H1 (cell line): ENCODE results near the gene AP3B2. TPM values are rescaled to one million over a fixed set of nuclear protein-coding genes. Genes with fewer than 3 reads are reported as not detected.

Experiments
- CTCF ChIA-PET: fragments of 300-600 bp; sonication (Branson Sonifier 250); formaldehyde crosslinking; loops from one replicate; lab custom pipeline; 2021; ENCODE audit not compliant: partially characterized antibody; lab: Charles Lee
- POLR2A ChIA-PET: fragments of 300-600 bp; sonication (Branson Sonifier 250); formaldehyde crosslinking; loops from one replicate; lab custom pipeline; 2021; ENCODE audit warnings: inconsistent platforms; ENCODE audit not compliant: partially characterized antibody; lab: Charles Lee
- DNase-seq, 2 experiments: peaks; one replicate each; pipeline versions ENCODE4 v3.0.0 to v3.0.0-alpha.2; 2010 to 2022; ENCODE audit warnings: low spot score in 2 of 2, low read depth in 1 of 2, mixed read lengths in 1 of 2
- FAIRE-seq: peaks from 2 replicates; lab custom pipeline; 2011; peaks lifted over from hg19 to GRCh38; lab: Jason Lieb, UNC
- H2AFZ ChIP-seq: 2 replicates; pipeline ENCODE4 v1.8.1; 2012; ENCODE audit warnings: low read length, inconsistent platforms
- H2AK5ac ChIP-seq: 2 replicates; pipeline ENCODE4 v1.6.1; 2013; ENCODE audit warnings: low read depth, low read length
- H2BK120ac ChIP-seq: replicated peaks from 2 replicates; pipeline ENCODE3; 2013; ENCODE audit warnings: low read depth, low read length, inconsistent platforms
- H2BK12ac ChIP-seq: 2 replicates; pipeline ENCODE4 v1.6.1; 2013; ENCODE audit warnings: low read depth, low read length
- H2BK15ac ChIP-seq: 2 replicates; pipeline ENCODE4 v1.6.1; 2013; ENCODE audit warnings: low read length
- H2BK20ac ChIP-seq: 2 replicates; pipeline ENCODE4 v1.6.1; 2013; ENCODE audit warnings: low read length
- H2BK5ac ChIP-seq: 2 replicates; pipeline ENCODE4 v1.6.1; 2013; ENCODE audit warnings: low read depth, low read length
- H3K14ac ChIP-seq: 2 replicates; pipeline ENCODE4 v1.6.1; 2013; ENCODE audit warnings: inconsistent platforms; ENCODE audit not compliant: insufficient read length
- H3K18ac ChIP-seq: 2 replicates; pipeline ENCODE4 v1.6.1; 2013; ENCODE audit warnings: low read length; ENCODE audit errors: extremely low read depth
- H3K23ac ChIP-seq: 2 replicates; pipeline ENCODE4 v1.6.1; 2013; ENCODE audit warnings: inconsistent platforms; ENCODE audit not compliant: insufficient read length
- H3K23me2 ChIP-seq: 2 replicates; pipeline ENCODE4 v1.6.1; 2013; ENCODE audit warnings: low read depth, low read length
- H3K27ac ChIP-seq: 2 replicates; pipeline ENCODE4 v1.6.1; 2011; ENCODE audit warnings: low read depth, low read length, inconsistent platforms
- H3K27me3 ChIP-seq, 4 experiments: replicated peaks in 1 of 4; 1 replicate in 1 of 4; 2 replicates in 3 of 4; pipeline versions ENCODE4 v1.6.1 to v1.8.1; 2011 to 2013; ENCODE audit warnings: low read length in 3 of 4, mild to moderate bottlenecking in 3 of 4, inconsistent platforms in 2 of 4, mixed read lengths in 2 of 4, moderate library complexity in 1 of 4; ENCODE audit not compliant: control insufficient read depth in 3 of 4, insufficient read depth in 3 of 4; ENCODE audit errors: extremely low read depth in 1 of 4
- H3K36me3 ChIP-seq, 4 experiments: 2 replicates each; pipeline versions ENCODE4 v1.6.1 to v1.8.1; 2011 to 2013; ENCODE audit warnings: mild to moderate bottlenecking in 4 of 4, low read length in 3 of 4, moderate library complexity in 2 of 4, control low read depth in 1 of 4, inconsistent platforms in 1 of 4; ENCODE audit not compliant: insufficient read depth in 4 of 4, control insufficient read depth in 2 of 4
- H3K4ac ChIP-seq: replicated peaks from 2 replicates; pipeline ENCODE3; 2013; ENCODE audit warnings: low read length, low read depth, mixed read lengths, inconsistent platforms; ENCODE audit not compliant: insufficient read length
- H3K4me1 ChIP-seq, 4 experiments: replicated peaks in 1 of 4; 1 replicate in 1 of 4; 2 replicates in 3 of 4; pipeline versions ENCODE4 v1.6.1 to v1.8.1; 2011 to 2013; ENCODE audit warnings: low read length in 3 of 4, inconsistent platforms in 2 of 4, mixed read lengths in 1 of 4; ENCODE audit not compliant: insufficient read depth in 4 of 4, control insufficient read depth in 3 of 4
- H3K4me2 ChIP-seq, 2 experiments: 2 replicates each; pipeline versions ENCODE4 v1.6.1 to v1.8.1; 2011 to 2013; ENCODE audit warnings: low read depth in 2 of 2, low read length in 2 of 2, control low read depth in 1 of 2, inconsistent platforms in 1 of 2, mild to moderate bottlenecking in 1 of 2; ENCODE audit not compliant: insufficient read depth in 1 of 2
- H3K4me3 ChIP-seq, 4 experiments: fragments of 200-600, 300-600 bp in 1 of 4; sonication (generic), shearing (Covaris generic), sonication (Bioruptor Twin) in 1 of 4; 2 replicates each; pipeline versions ENCODE4 v1.5.1 to v1.8.1; 2011 to 2016; ENCODE audit warnings: low read length in 4 of 4, low read depth in 3 of 4, control low read depth in 2 of 4, inconsistent platforms in 2 of 4, mild to moderate bottlenecking in 2 of 4, mixed read lengths in 1 of 4, moderate library complexity in 1 of 4; ENCODE audit not compliant: insufficient read depth in 2 of 4; ENCODE audit errors: extremely low read depth in 1 of 4
- H3K56ac ChIP-seq: replicated peaks from 2 replicates; pipeline ENCODE3; 2013; ENCODE audit warnings: low read depth, mild to moderate bottlenecking, mixed read lengths, low read length, inconsistent platforms; ENCODE audit not compliant: insufficient read length
- H3K79me1 ChIP-seq: 2 replicates; pipeline ENCODE4 v1.6.1; 2013; ENCODE audit warnings: low read depth, low read length, control low read depth
- H3K79me2 ChIP-seq, 2 experiments: 2 replicates each; pipeline versions ENCODE4 v1.6.1 to v1.8.1; 2012 to 2013; ENCODE audit warnings: low read length in 2 of 2, mild to moderate bottlenecking in 2 of 2, inconsistent platforms in 1 of 2; ENCODE audit not compliant: insufficient read depth in 2 of 2, control insufficient read depth in 1 of 2
- H3K9ac ChIP-seq, 4 experiments: replicated peaks in 1 of 4; 1 replicate in 1 of 4; 2 replicates in 3 of 4; pipeline versions ENCODE4 v1.6.1 to v1.8.1; 2011 to 2013; ENCODE audit warnings: low read depth in 3 of 4, low read length in 3 of 4, control low read depth in 2 of 4, mild to moderate bottlenecking in 2 of 4, moderate library complexity in 2 of 4, inconsistent platforms in 1 of 4; ENCODE audit errors: extremely low read depth in 1 of 4
- H3K9me3 ChIP-seq, 2 experiments: 2 replicates each; pipeline versions ENCODE4 v1.6.1 to v1.8.1; 2012 to 2013; ENCODE audit warnings: mild to moderate bottlenecking in 2 of 2, moderate library complexity in 2 of 2, control low read depth in 1 of 2, inconsistent platforms in 1 of 2, low read depth in 1 of 2, low read length in 1 of 2, mixed read lengths in 1 of 2; ENCODE audit not compliant: insufficient read depth in 2 of 2
- H4K20me1 ChIP-seq, 2 experiments: replicated peaks in 1 of 2; 2 replicates each; pipeline versions ENCODE3 to v1.8.1; 2011 to 2013; ENCODE audit warnings: inconsistent platforms in 2 of 2, low read length in 2 of 2, mild to moderate bottlenecking in 1 of 2; ENCODE audit not compliant: insufficient read depth in 2 of 2, control insufficient read depth in 1 of 2
- H4K5ac ChIP-seq: 2 replicates; pipeline ENCODE4 v1.6.1; 2013; ENCODE audit warnings: low read length, low read depth, mixed read lengths, inconsistent platforms; ENCODE audit not compliant: insufficient read length
- H4K8ac ChIP-seq: 2 replicates; pipeline ENCODE4 v1.8.0; 2013; ENCODE audit warnings: mild to moderate bottlenecking, moderate library complexity, low read length, inconsistent platforms; ENCODE audit not compliant: insufficient read depth; ENCODE audit errors: extremely low read depth
- H4K91ac ChIP-seq: replicated peaks from 2 replicates; pipeline ENCODE3; 2013; ENCODE audit warnings: low read length, mixed read lengths, inconsistent platforms; ENCODE audit not compliant: insufficient read length
- GABPA ChIP-seq: IDR thresholded peaks from 2 replicates; pipeline ENCODE4 v1.6.1; 2011; ENCODE audit warnings: mild to moderate bottlenecking, low read length, moderate library complexity, borderline replicate concordance; ENCODE audit not compliant: insufficient read depth
- WGBS, 2 experiments: shearing (Covaris generic) in 1 of 2; methylation state at CpG; one replicate each; pipeline versions ENCODE4 v1.1.6 to v1.1.7; 2013 to 2015; ENCODE audit warnings: low lambda C conversion rate in 2 of 2, mixed read lengths in 2 of 2, inconsistent platforms in 1 of 2, low coverage in 1 of 2, missing lambda C conversion rate in 1 of 2; ENCODE audit not compliant: insufficient replicate concordance in 2 of 2, insufficient coverage in 1 of 2, insufficient read length in 1 of 2; ENCODE audit errors: extremely low coverage in 1 of 2, missing lambda C conversion rate in 1 of 2; 5-methylcytosine and 5-hydroxymethylcytosine counted together
- polyA plus RNA-seq, 7 experiments: library from polyadenylated mRNA; depleted of rRNA in 3 of 7; stranded (reverse) in 5 of 7; unstranded in 2 of 7; fragments of >200 nt in 5 of 7; fragments of 200-250 nt in 2 of 7; gene quantifications; 1 replicate in 5 of 7; 2 replicates in 1 of 7; 4 replicates in 1 of 7; pipeline versions ENCODE4 v1.2.1 to v1.2.3, GENCODE V29; 2011 to 2013; ENCODE audit warnings: missing spikeins in 2 of 7, mixed read lengths in 2 of 7
- total RNA-seq: library from RNA; stranded (reverse); fragmentation: NEBNext Ultra II Directional; extraction: Animal tissue kit (Norgen Biotek cat#: 25700); gene quantifications from 2 replicates; pipeline ENCODE4 v1.2.1, GENCODE V29; 2021

The AP3B2 gene
- total and polyA plus RNA-seq, 2 of the 8 experiments (the other 6 are each of a cell fraction or from before 2014, with no cell fraction given), result 21.8 to 25.7 TPM

- Histone ChIP-seq H3K79me2 (no peaks in the 10 kb centered on the region), H2AK5ac (no peak overlapping the region), H3K36me3 (no peaks in the 10 kb centered on the region; a peak in 1 of 8 replicates), H2BK12ac (no peak overlapping the region), H3K14ac (no peak overlapping the region), H4K5ac (no peak overlapping the region), H3K18ac (no peak overlapping the region), H3K9ac (no peak overlapping the region), H3K9me3 (no peaks in the 10 kb centered on the region), H3K23me2 (peaks cover 5% of the 10 kb centered on the region; the same call in 1 of the 2 replicates), H3K27me3 (no peaks in the 10 kb centered on the region), H3K27ac (no peak overlapping the region), H4K91ac (no peak overlapping the region), H3K4ac (no peak overlapping the region), H3K23ac (no peak overlapping the region), H2BK120ac (no peak overlapping the region), H2BK20ac (no peak overlapping the region), H4K8ac (no peak overlapping the region; the same call in 1 of the 2 replicates), H3K4me2 (no peak overlapping the region), H3K79me1 (no peaks in the 10 kb centered on the region), H3K4me3 (no peak overlapping the region), H3K4me1 (peaks cover 0 to 4% (median 0%) of the 10 kb centered on the region in 4 experiments; a peak in 3 of 7 replicates), H2BK15ac (no peak overlapping the region), H2BK5ac (no peak overlapping the region), H4K20me1 (peaks cover 0 to 6% of the 10 kb centered on the region in 2 experiments), H3K56ac (no peak overlapping the region), H2AFZ (no peak overlapping the region)
- POLR2A ChIA-PET, result interaction anchor here (1.4 kb wide), 1 partner anchor 10 kb away, joined by 6 read pairs; no protein-coding TSS in a partner anchor
- 86% methylated on average over 6 of the region's 8 CpGs; no CpG with 5 or more reads in 1 of the 2 experiments for WGBS, 2 experiments
- DNase-seq, result no peak
- no peak for FAIRE-seq
- CTCF ChIA-PET, result no interaction called here
- no peak for TF ChIP-seq GABPA
Measured at GRCh38 chr15:82698711-82699345, 10.8 kb downstream of the AP3B2 start.
